HG03066 (cell line): ENCODE measurements around the gene CALHM6.

Experiments
- ATAC-seq: cut with Tn5 transposase; IDR thresholded peaks from one replicate; pipeline ENCODE4 v1.9.1; 2021; ENCODE audit warnings: low read depth; ENCODE audit not compliant: unreplicated experiment

The CALHM6 gene

GRCh38 chr6:116444575-116444974, 16.6 kb upstream of the CALHM6 start:
- ATAC-seq = no peak

GRCh38 chr6:116445102-116445501, 16.1 kb upstream of the CALHM6 start:
- ATAC-seq = no peak

GRCh38 chr6:116446399-116446798, 14.8 kb upstream of the CALHM6 start:
- no peak for ATAC-seq

- no peak for ATAC-seq
These were observed 14.1 kb upstream of the CALHM6 start for GRCh38 chr6:116447052-116447451.

GRCh38 chr6:116447496-116448011, 13.6 kb upstream of the CALHM6 start:
- ATAC-seq = no peak

GRCh38 chr6:116449565-116449964, 11.6 kb upstream of the CALHM6 start:
- no peak for ATAC-seq

GRCh38 chr6:116450185-116450710, 10.9 kb upstream of the CALHM6 start:
- ATAC-seq = no peak

GRCh38 chr6:116450769-116451740, 10.1 kb upstream of the CALHM6 start:
- peak; percentile 92 for ATAC-seq

GRCh38 chr6:116451916-116452315, 9.3 kb upstream of the CALHM6 start:
- no peak for ATAC-seq

- ATAC-seq = no peak
These were observed 8.6 kb upstream of the CALHM6 start for GRCh38 chr6:116452531-116452930.

- ATAC-seq = no peak
These were observed 5.1 kb upstream of the CALHM6 start for GRCh38 chr6:116456106-116456505.

GRCh38 chr6:116456927-116457326, 4.2 kb upstream of the CALHM6 start:
- ATAC-seq = no peak

- ATAC-seq = no peak
These were observed 2.9 kb upstream of the CALHM6 start for GRCh38 chr6:116458264-116458663.

GRCh38 chr6:116459927-116460326, 1.2 kb upstream of the CALHM6 start:
- no peak for ATAC-seq

GRCh38 chr6:116461932-116462885, 1.0 kb downstream of the CALHM6 start:
- peak; percentile 69 for ATAC-seq

- no peak for ATAC-seq
These were observed 2.1 kb downstream of the CALHM6 start for GRCh38 chr6:116463301-116463700.

- ATAC-seq = no peak
These were observed 4.1 kb downstream of the CALHM6 start for GRCh38 chr6:116465246-116465645.

GRCh38 chr6:116467096-116467495, 5.9 kb downstream of the CALHM6 start:
- no peak for ATAC-seq

- ATAC-seq = no peak
These were observed 6.3 kb downstream of the CALHM6 start for GRCh38 chr6:116467514-116467913.

GRCh38 chr6:116468293-116468692, 7.1 kb downstream of the CALHM6 start:
- no peak for ATAC-seq

- ATAC-seq = no peak
These were observed 10.4 kb downstream of the CALHM6 start for GRCh38 chr6:116471531-116471930.
